Spinal cord (tissue), 10 donors: Measurements from ENCODE around the gene GUCA2B. TPM values are rescaled to one million over a fixed set of nuclear protein-coding genes. Genes with fewer than 3 reads are reported as not detected.

ENCODE experiments used
- DNase-seq, 6 donors: peaks; one replicate each; pipeline versions ENCODE4 v3.0.0 to v3.0.0-alpha.2; 2013 to 2015; ENCODE audit warnings: low spot score in 6 of 6, low read depth in 4 of 6
- H3K27ac ChIP-seq: one replicate; pipeline ENCODE4 v1.5.1; 2013; ENCODE audit warnings: low read depth, low read length, control low read depth
- H3K27me3 ChIP-seq: one replicate; pipeline ENCODE4 v1.6.1; 2013; ENCODE audit warnings: low read length; ENCODE audit not compliant: control insufficient read depth, insufficient read depth
- H3K36me3 ChIP-seq: one replicate; pipeline ENCODE4 v1.6.1; 2013; ENCODE audit warnings: low read length; ENCODE audit not compliant: control insufficient read depth, insufficient read depth
- H3K4me1 ChIP-seq: one replicate; pipeline ENCODE4 v1.6.1; 2013; ENCODE audit warnings: low read length; ENCODE audit not compliant: control insufficient read depth, insufficient read depth
- H3K4me3 ChIP-seq: one replicate; pipeline ENCODE4 v1.5.1; 2013; ENCODE audit warnings: low read depth, low read length, control low read depth
- H3K9me3 ChIP-seq: one replicate; pipeline ENCODE4 v1.6.1; 2013; ENCODE audit warnings: low read length; ENCODE audit not compliant: control insufficient read depth, insufficient read depth
- WGBS: methylation state at CpG from one replicate; pipeline ENCODE4 v1.1.5; 2013; ENCODE audit warnings: missing lambda C conversion rate; ENCODE audit not compliant: insufficient coverage; 5-methylcytosine and 5-hydroxymethylcytosine counted together
- polyA plus RNA-seq, 2 donors: library from polyadenylated mRNA; unstranded; fragments of 120-200 nt; gene quantifications; one replicate each; pipeline ENCODE4 v1.2.1, GENCODE V29; 2013; ENCODE audit not compliant: insufficient read length in 2 of 2
- total RNA-seq, 2 donors: library from RNA; depleted of rRNA in 1 of 2; stranded (reverse); fragments of 120-200 nt in 1 of 2; fragments of >200 nt in 1 of 2; gene quantifications; one replicate each; pipeline versions ENCODE4 v1.2.3 to v1.2.4, GENCODE V29; 2013 to 2014
- donor health status: healthy.

GUCA2B gene
- total and polyA plus RNA-seq, 4 donors: not detected

DNA sequence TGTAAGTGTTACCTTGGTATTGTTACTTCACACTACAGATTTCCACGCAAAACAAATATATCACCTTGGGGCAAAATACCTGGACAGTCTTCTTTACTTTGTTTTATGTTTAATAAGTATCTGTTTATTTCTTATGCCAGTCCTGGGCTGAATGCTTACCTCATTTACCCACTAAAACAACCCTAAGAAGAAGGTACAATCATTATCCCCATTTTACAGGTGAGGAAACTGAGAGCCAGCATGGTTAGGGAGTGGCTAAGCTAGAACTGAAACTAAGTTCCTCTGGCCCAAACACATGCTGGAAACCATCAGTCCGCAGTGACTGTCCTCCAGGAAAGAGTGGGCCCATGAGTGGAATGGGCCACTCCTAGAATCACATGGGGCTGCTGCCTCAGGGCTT lies 13.0 kb upstream of the GUCA2B start:
- 91% methylated on average over 1 of the region's 2 CpGs for WGBS
- no peaks in the 10 kb centered on the region for H3K36me3 ChIP-seq

DNA sequence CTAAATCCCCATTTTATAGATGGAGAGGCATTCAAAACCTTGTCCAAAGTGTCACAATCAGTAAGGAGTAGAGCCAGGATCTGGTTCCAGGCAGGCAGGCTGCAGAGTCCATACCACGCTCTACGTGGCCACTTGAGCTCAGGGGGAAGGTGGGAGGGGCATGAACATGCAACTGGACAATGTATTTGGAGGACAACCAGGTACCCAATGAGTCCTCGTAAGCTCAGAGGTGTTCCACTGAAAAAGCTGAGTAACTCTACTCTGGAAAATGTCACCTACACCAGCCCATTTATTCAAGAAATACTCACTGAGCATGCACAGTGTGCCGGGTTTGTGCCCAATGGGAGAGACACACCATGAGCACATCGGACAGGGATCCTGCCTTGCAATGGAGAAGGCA lies 11.2 kb upstream of the GUCA2B start:
- H3K27ac ChIP-seq: no peak overlapping the region
- H3K4me3 ChIP-seq: no peak overlapping the region
- 80% methylated on average over 4 of the region's 5 CpGs for WGBS
- DNase-seq: no peak
- H3K36me3 ChIP-seq: no peaks in the 10 kb centered on the region
- H3K9me3 ChIP-seq: no peaks in the 10 kb centered on the region
- H3K4me1 ChIP-seq: peaks cover 24% of the 10 kb centered on the region
- peaks cover 26% of the 10 kb centered on the region for H3K27me3 ChIP-seq

More for the DNA sequence above, 13.0 kb upstream of the GUCA2B start:
- no peak overlapping the region for H3K4me3 ChIP-seq
- peaks cover 15% of the 10 kb centered on the region for H3K4me1 ChIP-seq
- H3K27me3 ChIP-seq: peaks cover 13% of the 10 kb centered on the region
- no peak for DNase-seq
- no peak overlapping the region for H3K27ac ChIP-seq
- no peaks in the 10 kb centered on the region for H3K9me3 ChIP-seq

DNA sequence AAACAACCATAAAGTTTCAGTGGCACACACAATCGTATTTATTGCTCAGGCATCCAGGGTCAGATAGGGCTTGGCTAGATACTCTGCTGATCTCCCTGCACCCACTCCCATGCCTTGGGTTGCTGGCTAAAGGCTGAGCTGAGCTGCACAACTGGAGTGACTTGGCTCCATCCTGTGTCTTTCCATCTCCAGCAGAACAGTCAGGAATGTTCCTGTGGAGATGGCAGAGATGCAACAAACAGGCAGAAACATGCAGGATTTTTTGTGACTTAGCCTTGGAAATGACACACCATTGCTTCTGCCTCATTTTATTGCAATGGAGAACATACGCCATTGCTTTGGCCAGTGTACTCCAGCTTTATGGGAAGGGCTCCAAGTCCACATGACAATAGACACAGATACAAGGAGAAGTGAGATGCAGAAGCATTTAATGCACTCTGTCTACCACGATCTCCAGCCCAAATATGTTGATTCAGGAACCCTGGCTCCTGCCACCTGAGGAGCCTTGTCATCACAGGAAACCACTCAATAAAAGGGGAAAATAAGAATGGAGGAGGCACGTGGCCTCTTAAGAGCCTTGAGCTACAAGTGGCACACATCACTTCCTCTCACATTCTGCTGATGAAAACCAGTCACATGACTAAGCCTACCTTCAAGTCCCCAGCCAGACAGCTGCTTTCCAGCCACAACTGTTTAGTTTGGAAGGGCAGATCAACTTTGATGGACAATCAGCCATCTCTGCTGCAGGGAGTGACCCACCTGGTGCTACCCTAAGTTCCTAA lies 10.1 kb upstream of the GUCA2B start:
- Histone ChIP-seq H3K27me3 (peaks cover 27% of the 10 kb centered on the region), H3K9me3 (no peaks in the 10 kb centered on the region), H3K4me1 (peaks cover 18% of the 10 kb centered on the region), H3K27ac (no peak overlapping the region), H3K36me3 (no peaks in the 10 kb centered on the region), H3K4me3 (no peak overlapping the region)
- no peak for DNase-seq
- 48% methylated on average over 4 of the region's 4 CpGs for WGBS

DNA sequence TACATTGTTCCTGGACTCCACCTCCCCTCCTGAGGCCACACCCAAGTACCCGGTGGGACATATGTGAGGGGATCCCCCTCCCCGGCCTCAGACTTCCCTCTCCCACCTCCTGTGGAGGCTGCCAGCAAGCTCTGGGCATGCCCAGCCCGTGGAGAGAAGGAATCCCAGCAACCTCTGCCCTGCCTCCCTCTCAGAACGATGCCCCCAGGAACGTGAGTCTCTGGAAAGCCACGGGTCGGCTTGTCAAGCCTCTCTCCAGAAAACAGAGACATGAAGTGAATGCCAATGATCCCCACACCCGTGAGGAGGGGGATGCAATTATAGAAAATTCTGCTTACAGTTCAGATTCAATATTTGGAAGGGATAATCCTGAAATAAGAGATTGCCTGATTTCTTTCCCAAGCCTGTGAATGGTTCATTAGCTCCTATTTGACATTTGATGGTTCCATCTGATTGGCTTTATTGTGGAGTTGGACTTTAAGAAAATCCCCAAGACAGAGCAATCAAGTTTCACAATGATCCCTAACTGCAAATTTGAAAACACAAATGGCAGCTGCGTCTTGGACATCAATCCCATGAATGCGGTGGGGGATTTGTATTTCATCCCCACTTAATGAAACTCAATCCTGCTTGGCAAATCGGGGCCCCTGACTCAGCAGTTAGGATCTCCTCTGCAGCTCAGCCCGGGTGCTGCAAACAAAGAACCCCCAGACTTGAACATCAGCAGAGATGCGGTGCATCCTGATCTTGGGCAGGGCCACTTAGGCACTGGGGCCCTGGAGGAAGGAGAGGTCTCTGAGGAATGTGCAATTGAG lies 9.1 kb upstream of the GUCA2B start:
- H3K27ac ChIP-seq: no peak overlapping the region
- H3K36me3 ChIP-seq: no peaks in the 10 kb centered on the region
- peak in 2 of 6 donors; percentile 55 to 68 for DNase-seq
- 41% methylated on average over 4 of the region's 13 CpGs for WGBS
- peaks cover 29% of the 10 kb centered on the region for H3K27me3 ChIP-seq
- no peaks in the 10 kb centered on the region for H3K9me3 ChIP-seq
- no peak overlapping the region for H3K4me3 ChIP-seq
- H3K4me1 ChIP-seq: peaks cover 18% of the 10 kb centered on the region

DNA sequence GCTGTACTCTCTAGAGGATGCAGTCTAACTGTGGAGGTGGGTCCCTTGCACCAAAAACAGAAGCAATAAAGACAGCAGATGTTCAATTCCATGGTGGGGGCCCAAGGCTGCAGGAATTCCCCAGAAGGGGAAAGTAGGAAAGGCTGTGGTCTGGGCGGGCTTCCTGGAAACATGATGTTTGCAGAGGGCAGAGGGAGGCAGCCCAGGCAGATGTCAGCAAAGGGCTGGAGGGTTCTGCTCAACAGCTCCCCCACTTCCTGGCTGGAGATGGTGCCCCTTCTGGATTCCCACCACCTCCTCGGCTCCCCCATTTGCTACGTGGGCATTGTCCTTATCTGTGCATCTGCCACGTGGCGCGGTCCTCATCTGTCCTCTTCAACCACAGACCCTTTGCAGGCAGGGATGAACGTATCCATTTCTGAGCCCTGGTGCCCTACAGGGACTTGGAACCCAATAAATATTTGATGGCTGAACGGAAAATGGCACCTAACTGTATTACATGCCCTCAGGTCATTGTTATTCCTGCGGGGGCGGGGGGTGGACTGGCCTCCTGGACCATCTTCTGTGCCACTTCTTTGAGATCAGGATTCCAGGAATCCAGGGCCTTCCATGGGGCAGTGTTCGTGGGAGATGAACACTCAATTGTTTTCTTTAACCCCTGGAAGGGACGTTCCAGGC lies 8.4 kb upstream of the GUCA2B start:
- H3K4me3 ChIP-seq: no peak overlapping the region
- H3K9me3 ChIP-seq: no peaks in the 10 kb centered on the region
- peaks cover 18% of the 10 kb centered on the region for H3K4me1 ChIP-seq
- WGBS: 88% methylated on average over 12 of the region's 12 CpGs
- H3K27ac ChIP-seq: no peak overlapping the region
- H3K36me3 ChIP-seq: no peaks in the 10 kb centered on the region
- DNase-seq: no peak
- H3K27me3 ChIP-seq: peaks cover 31% of the 10 kb centered on the region

DNA sequence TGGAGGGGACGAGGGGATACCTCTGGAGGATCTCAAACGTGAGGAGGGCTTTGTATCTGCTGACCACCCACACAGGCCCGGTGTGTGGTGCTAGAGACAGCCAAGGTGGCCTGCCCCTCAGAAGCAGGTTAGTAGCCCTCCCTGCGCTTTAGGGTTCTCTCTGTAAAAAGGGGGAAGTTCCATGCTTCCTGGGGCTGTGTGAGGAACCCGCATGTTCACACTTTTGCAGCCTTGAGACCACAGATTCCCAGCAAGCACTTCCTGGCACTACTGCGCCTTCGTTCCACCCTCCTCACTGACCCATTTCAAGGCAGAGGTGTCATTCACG lies 7.9 kb upstream of the GUCA2B start:
- no peak for DNase-seq
- Histone ChIP-seq H3K4me3 (no peak overlapping the region), H3K27me3 (peaks cover 31% of the 10 kb centered on the region), H3K9me3 (no peaks in the 10 kb centered on the region), H3K36me3 (no peaks in the 10 kb centered on the region), H3K27ac (no peak overlapping the region), H3K4me1 (peaks cover 18% of the 10 kb centered on the region)
- WGBS: 79% methylated on average over 7 of the region's 8 CpGs

DNA sequence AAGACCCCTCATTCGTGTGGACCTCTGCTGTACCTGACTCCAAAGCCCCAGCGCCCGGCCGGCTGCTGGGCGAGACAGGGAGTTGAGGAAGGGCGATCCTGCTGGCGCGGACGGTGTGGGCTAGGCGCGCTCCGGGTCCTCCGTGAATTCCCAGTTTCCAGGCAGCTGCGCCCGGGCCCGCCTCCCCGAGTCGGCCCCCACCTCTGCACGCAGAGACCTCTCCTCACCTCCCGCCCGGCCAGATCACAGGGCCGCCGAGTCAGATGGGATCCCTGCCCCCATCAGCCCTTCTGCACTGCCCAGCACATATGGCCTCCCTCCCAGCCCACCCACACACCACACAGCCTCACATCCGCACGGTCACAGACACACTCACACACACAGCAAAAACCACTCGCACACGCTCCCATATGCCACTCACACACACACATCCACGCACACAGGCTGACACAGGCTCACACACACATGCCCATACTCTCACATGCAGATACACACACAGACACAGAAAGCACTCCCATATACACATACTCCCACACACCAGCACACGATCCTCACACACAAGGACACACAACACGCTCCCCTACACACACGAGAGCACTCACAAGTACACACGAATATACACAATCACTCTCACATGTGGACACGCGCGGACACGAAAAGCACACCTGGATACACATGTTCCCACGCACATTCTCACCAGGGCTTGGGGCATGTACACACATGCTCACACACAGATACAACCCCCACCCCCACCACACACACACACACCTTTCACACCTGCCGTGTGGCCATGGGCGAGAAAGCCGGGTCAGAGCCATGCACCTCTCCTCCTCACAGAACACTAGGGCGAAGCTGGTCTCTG lies 7.2 kb upstream of the GUCA2B start:
- Histone ChIP-seq H3K27me3 (peaks cover 31% of the 10 kb centered on the region), H3K27ac (no peak overlapping the region), H3K9me3 (no peaks in the 10 kb centered on the region), H3K36me3 (no peaks in the 10 kb centered on the region), H3K4me3 (no peak overlapping the region), H3K4me1 (peaks cover 18% of the 10 kb centered on the region)
- no peak for DNase-seq
- WGBS: 72% methylated on average over 41 of the region's 41 CpGs

DNA sequence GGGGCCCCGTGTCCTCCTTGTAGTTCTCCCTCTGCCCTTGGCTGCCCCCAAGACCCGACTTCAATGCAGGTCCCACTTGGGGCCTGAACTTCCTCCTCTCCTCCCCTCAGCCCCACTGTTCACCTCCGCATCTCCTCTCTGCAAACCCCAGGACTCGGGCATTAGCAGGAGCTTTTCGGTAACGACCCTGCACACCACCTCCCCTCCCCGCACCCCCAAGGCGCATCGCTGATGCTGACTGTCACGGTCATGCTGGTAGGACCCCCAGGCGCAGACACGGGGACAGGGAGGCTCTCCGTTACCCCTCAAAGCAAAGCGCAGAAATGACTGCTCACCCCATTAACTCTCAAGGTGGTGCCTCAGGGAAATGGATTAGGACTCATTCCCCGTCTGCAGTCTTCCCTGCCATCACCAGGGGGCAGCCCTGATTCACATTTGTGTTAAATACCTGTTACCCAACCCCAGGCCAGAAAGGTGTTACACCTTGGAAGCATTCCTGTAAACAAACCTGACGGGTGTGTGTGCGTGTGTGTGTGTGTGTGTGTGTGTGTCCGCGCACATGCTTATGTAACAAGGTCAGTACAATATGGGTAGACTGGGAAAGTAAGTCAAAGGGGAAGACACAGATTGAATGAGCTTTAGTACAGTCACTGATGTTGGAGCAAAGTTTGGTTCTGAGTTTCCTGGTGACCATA lies 6.4 kb upstream of the GUCA2B start:
- DNase-seq: peak in 5 of 6 donors; percentile 24 to 85 (median 31)
- WGBS: 28% methylated on average over 17 of the region's 19 CpGs
- Histone ChIP-seq H3K9me3 (no peaks in the 10 kb centered on the region), H3K4me3 (no peak overlapping the region), H3K27me3 (peaks cover 33% of the 10 kb centered on the region), H3K27ac (no peak overlapping the region), H3K36me3 (no peaks in the 10 kb centered on the region), H3K4me1 (peaks cover 18% of the 10 kb centered on the region)
